Large intestine (tissue), 3 donors: ENCODE results near the gene TTC23. TPM values are rescaled to one million over a fixed set of nuclear protein-coding genes. Genes with fewer than 3 reads are reported as not detected.
"Not testable (repeated sequence)": the region's sequence is repeated elsewhere in the genome, so short reads cannot be mapped to it uniquely, and the experiment has no call there.

Experiments used
- DNase-seq, 2 donors: peaks; one replicate each; pipeline versions ENCODE4 v3.0.0 to v3.0.0-alpha.2; 2013
- H3K27ac ChIP-seq: one replicate; pipeline ENCODE4 v1.5.1; 2013; ENCODE audit warnings: low read length
- H3K27me3 ChIP-seq: 2 replicates; pipeline ENCODE4 v1.6.1; 2013; ENCODE audit warnings: low read length; ENCODE audit not compliant: control insufficient read depth, insufficient read depth
- H3K36me3 ChIP-seq: 2 replicates; pipeline ENCODE4 v1.6.1; 2013; ENCODE audit warnings: low read length; ENCODE audit not compliant: control insufficient read depth, insufficient read depth
- H3K4me1 ChIP-seq: one replicate; pipeline ENCODE4 v1.6.1; 2013; ENCODE audit warnings: low read length; ENCODE audit not compliant: control insufficient read depth, insufficient read depth
- H3K4me3 ChIP-seq: one replicate; pipeline ENCODE4 v1.5.1; 2013; ENCODE audit warnings: low read length
- H3K9me3 ChIP-seq: one replicate; pipeline ENCODE4 v1.6.1; 2013; ENCODE audit warnings: mild to moderate bottlenecking, low read depth, low read length, moderate library complexity; ENCODE audit not compliant: control insufficient read depth
- WGBS: methylation state at CpG from one replicate; pipeline ENCODE4 v1.1.5; 2013; ENCODE audit warnings: low lambda C conversion rate; ENCODE audit not compliant: insufficient coverage; 5-methylcytosine and 5-hydroxymethylcytosine counted together
- polyA plus RNA-seq: library from polyadenylated mRNA; unstranded; fragments of 120-200 nt; gene quantifications from one replicate; pipeline ENCODE4 v1.2.1, GENCODE V29; 2013

The TTC23 gene
- polyA plus RNA-seq, 1 donor, result 16.3 TPM

DNA sequence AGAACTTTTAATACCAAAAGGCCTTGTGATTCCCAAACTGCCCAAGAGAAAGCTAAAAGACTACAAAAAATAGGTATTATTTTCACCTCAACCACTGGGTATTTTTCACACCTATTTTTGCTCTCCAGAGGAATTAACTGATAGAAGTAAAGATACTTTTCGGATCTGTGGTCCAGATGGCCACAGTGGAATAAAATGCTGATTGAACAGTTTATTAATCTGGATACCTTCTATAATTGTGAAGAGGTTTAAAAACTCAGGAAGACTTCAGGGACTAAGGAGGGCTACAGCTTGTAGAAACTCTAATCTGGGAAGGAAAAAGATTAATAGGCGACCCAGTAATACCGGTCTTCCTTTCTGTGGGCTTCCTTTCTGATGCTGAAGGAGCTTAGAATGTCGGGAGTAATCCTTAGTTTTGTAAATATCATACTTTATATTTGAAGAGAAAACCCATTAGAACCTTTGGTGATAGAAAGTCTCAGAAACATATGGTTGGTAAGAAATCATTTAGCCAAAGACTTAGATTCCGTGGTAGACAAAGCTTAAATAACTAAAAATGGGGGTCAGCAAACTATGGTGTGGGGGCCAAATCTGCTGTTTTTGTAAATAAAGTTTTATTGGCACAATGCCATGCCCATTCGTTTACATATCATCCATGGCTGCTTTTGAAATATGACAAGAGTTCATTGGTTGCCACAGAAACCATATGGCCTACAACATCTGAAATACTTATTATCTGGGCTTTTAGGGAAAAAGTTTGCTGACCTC, 47.8 kb downstream of the TTC23 start:
- H3K4me3 ChIP-seq, result no peak overlapping the region

DNA sequence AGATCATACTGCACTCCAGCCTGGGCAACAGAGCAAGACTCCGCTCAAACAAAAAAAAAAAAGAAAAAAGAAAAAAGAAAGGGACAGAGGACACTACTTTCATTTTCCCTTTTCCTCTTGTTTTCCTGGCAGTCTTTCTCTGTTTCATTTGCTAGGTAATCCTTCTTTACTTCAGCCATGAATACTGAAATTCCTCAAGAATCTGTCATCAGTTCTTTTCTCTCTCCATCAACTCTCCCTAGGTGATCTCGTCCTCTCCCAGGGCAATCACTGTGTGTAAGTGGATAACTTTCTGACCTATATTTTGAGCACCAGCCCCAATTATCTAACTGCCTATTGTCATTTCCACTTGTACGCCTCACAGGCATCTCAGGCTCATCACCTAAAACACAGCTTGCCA, 51.5 kb downstream of the TTC23 start:
- H3K4me3 ChIP-seq, result no peak overlapping the region
- DNase-seq, result no peak
- H3K9me3 ChIP-seq, result no peaks in the 10 kb centered on the region
- no peaks in the 10 kb centered on the region for H3K4me1 ChIP-seq
- peaks cover 30% of the 10 kb centered on the region for H3K36me3 ChIP-seq
- H3K27me3 ChIP-seq, result no peaks in the 10 kb centered on the region
- no peak overlapping the region for H3K27ac ChIP-seq
- WGBS, result no CpG with 5 or more reads among the region's 3 CpGs

More for the DNA sequence above, 47.8 kb downstream of the TTC23 start:
- 80% methylated on average over 2 of the region's 6 CpGs for WGBS
- Histone ChIP-seq H3K27ac (no peak overlapping the region), H3K36me3 (peaks cover 22% of the 10 kb centered on the region), H3K9me3 (no peaks in the 10 kb centered on the region), H3K27me3 (no peaks in the 10 kb centered on the region), H3K4me1 (no peaks in the 10 kb centered on the region)
- no peak for DNase-seq

DNA sequence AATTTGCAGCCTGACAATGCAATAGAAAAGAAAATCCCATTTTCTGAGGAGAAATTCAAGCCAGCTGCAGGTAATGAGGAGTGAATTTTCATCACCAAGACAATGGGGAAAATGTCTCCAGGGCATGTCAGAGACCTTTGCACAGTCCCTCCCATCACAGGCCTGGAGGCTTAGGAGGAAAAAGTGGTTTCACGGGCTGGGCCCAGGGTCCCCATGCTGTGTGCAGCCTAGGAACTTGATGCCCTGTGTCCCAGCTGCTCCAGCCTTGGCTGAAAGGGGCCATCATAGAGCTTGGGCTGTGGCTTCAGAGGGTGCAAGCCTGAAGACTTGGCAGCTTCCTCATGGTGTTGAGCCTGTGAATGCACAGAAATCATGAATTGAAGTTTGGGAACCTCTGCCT, 57.2 kb downstream of the TTC23 start:
- WGBS, result no CpG with 5 or more reads among the region's 1 CpG
- H3K27me3 ChIP-seq, DNase-seq, H3K9me3 ChIP-seq, H3K4me3 ChIP-seq, H3K27ac ChIP-seq, H3K4me1 ChIP-seq: not testable (repeated sequence)
- H3K36me3 ChIP-seq, result peaks cover 20% of the 10 kb centered on the region

DNA sequence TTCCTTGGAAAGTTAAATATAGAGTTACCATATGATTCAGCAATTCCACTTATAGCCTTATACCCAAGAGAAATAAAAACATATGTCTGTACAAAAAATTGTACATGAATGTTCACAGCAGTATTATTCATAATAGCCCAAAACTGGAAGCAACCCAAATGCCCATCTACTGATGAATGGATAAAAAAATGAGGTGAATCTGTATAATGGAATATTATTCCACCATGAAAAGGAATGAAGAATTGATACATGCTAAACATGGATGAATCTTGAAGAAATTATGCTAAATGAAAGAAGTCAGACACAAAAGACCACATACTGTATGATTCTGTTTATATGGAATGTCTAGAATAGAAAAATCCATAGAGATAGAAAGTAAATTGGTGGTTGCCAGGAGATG, 61.4 kb downstream of the TTC23 start:
- Histone ChIP-seq H3K9me3 (no peaks in the 10 kb centered on the region), H3K4me1 (no peaks in the 10 kb centered on the region), H3K27ac (no peak overlapping the region), H3K4me3 (no peak overlapping the region), H3K36me3 (peaks cover 17% of the 10 kb centered on the region), H3K27me3 (no peaks in the 10 kb centered on the region)
- no peak for DNase-seq

DNA sequence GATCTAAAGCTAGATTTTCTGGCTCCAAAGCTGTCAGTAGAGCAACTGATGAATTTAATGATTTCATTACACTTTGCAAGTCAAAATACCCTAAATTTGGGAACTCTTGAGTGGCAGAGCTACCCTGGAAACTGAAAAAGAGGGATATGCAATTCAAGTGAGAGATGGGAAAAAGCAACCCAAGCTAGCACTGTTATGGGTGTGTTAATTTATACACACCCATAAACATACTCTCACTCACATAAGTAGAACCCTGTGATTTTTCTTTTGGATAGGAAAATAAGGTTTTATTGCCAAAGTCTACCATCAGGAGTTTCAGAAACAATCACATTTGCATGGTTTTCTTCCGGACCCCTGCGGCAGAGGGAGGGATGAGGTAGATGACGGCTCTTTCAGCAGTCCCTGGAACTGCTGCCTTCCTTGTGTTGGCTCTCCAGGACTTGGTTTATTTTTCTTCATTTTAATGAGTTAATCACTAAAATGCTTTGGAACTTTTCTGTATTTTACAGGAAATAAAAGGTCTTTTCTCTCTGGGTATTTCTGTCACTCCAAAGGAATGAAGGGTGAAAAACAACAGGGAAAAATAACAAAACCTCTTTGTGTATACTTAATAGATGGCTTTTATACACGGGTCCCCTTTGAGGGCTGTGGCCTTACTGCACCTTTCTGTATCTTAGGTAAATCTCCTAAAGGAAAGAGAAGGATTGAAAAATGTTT, 63.8 kb downstream of the TTC23 start:
- no peaks in the 10 kb centered on the region for H3K9me3 ChIP-seq
- DNase-seq, result no peak
- 60% methylated on average over 2 of the region's 4 CpGs for WGBS
- H3K4me3 ChIP-seq, result no peak overlapping the region
- H3K27ac ChIP-seq, result no peak overlapping the region
- H3K36me3 ChIP-seq, result peaks cover 8% of the 10 kb centered on the region
- no peaks in the 10 kb centered on the region for H3K27me3 ChIP-seq
- H3K4me1 ChIP-seq, result no peaks in the 10 kb centered on the region

DNA sequence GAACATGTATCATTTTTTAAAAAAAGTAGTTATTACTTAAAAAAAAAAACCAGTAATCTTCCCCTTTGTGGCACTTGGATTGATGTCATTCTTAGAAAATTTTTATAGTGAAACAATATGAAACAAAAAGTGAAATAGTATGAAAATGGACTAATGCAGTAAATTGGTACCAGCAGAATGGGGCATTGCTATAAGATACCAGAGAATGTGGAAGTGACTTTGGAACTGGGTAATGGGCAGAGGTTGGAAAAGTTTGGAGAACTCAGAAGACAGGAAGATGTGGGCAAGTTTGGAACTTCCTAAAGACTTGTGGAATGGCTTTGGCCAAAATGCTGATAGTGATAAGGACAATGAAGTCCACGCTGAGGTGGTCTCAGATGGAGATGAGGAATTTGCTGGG, 66.6 kb downstream of the TTC23 start:
- H3K4me3 ChIP-seq, result no peak overlapping the region
- H3K4me1 ChIP-seq, result no peaks in the 10 kb centered on the region
- no peak overlapping the region for H3K27ac ChIP-seq
- DNase-seq, result no peak
- H3K36me3 ChIP-seq, result peaks cover 7% of the 10 kb centered on the region
- H3K9me3 ChIP-seq, result no peaks in the 10 kb centered on the region
- whole genome bisulfite sequencing, result no CpG with 5 or more reads among the region's 1 CpG
- no peaks in the 10 kb centered on the region for H3K27me3 ChIP-seq

DNA sequence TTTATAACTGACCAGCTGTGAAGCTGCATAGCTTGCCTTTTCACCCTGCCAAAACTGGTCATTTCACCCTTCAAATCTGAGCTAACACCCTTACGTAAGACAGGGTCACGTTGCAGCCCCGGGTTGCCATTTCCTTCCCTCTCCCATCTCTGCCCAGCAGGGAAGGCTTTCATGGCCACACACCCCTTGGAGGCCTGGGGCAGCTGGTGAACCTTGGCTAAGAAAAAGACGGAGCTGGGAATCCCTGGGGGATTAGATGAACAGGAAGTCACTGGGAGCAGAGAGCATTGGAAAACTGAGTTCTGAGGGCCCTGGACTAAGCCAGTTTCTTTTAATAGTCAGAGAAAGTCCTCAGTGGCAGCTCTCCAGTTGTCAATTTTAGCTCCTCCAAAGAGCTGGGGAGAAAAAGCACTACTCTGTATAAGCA, 67.8 kb downstream of the TTC23 start:
- Histone ChIP-seq H3K36me3 (peaks cover 7% of the 10 kb centered on the region), H3K9me3 (no peaks in the 10 kb centered on the region), H3K4me3 (no peak overlapping the region), H3K27ac (no peak overlapping the region), H3K27me3 (no peaks in the 10 kb centered on the region), H3K4me1 (no peaks in the 10 kb centered on the region)
- no CpG with 5 or more reads among the region's 4 CpGs for WGBS
- no peak for DNase-seq

DNA sequence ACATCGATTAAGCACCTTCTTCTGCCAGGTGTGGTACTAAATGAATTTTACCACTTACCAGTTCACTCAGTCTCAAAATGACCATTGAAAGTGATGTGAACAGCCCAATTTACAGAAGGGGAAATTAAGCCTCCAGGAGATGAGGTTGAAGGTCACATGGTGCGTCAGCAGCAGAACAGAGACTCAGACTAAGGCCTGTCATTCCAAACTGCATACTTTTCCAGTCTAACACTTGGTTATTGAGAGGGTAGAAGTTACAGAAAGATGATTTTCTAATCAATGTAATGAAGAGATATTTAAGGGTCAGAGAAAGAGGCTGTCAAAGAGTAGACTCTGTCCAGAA, 68.4 kb downstream of the TTC23 start:
- no peak for DNase-seq
- Histone ChIP-seq H3K36me3 (peaks cover 7% of the 10 kb centered on the region), H3K4me3 (no peak overlapping the region), H3K27ac (no peak overlapping the region), H3K4me1 (no peaks in the 10 kb centered on the region), H3K9me3 (no peaks in the 10 kb centered on the region), H3K27me3 (no peaks in the 10 kb centered on the region)
- no CpG with 5 or more reads among the region's 2 CpGs for WGBS

DNA sequence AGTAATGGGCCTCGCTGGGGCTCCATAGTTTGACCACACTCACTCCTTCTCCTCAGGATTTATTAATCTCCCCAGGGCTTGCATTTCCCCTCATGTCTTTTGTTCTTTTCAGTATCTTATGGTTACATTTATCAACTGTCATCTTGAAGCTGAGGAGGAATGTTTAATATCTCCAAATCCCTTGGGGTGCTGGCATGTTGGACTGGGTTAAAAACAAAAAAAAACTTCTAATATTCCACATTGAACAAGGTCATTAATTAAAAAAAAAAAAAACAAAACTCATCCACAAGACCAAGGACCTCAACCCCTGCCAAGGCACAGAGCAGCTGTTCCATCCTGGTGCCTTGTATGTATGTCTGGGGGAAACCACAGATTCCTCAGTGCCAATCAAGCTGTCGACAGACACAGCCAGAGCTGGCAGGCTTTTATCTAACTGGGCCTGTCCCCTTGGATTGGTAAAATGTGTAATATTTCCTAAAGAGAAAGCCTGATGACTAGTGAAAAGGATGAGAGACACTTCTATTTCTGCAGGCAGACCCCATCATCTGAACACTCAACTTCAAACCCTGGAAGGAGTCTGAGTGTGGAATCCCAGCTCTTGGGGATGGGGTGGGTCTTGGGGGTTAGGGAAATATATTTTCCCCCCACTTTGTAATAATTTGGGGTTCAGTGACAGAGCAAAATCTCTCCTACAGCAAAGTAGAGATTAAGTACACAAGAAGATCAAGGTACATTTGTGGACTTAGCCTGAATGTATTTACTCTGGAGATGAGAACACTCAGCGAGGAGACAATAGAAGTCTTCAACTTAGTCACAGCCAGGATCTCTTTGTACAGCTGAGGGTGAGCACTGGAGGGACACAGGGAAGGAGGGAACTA, 69.1 kb downstream of the TTC23 start:
- no peaks in the 10 kb centered on the region for H3K4me1 ChIP-seq
- H3K9me3 ChIP-seq, result no peaks in the 10 kb centered on the region
- no peak for DNase-seq
- WGBS, result no CpG with 5 or more reads among the region's 3 CpGs
- H3K27me3 ChIP-seq, result no peaks in the 10 kb centered on the region
- H3K27ac ChIP-seq, result no peak overlapping the region
- peaks cover 5% of the 10 kb centered on the region for H3K36me3 ChIP-seq
- H3K4me3 ChIP-seq, result no peak overlapping the region

DNA sequence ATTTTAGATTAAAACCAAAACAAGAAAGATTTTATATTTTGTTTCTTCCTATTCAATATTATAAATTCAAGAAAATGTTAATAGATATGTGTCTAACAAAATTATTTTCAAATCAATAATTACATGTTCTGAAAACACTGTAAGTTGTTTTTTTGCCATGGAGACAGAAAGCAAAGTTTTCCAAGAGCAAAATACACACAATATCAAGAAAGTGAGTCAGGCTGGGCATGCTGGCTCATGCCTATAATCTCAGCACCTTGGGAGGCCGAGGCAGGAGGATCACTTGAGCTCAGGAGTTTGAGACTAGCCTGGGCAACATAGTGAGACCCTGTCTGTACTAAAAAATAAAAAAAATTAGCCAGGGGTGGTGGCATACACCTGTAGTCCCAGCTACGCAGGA, 71.7 kb downstream of the TTC23 start:
- Histone ChIP-seq H3K9me3 (no peaks in the 10 kb centered on the region), H3K36me3 (peaks cover 22% of the 10 kb centered on the region), H3K27me3 (no peaks in the 10 kb centered on the region), H3K27ac (no peak overlapping the region), H3K4me1 (no peaks in the 10 kb centered on the region), H3K4me3 (no peak overlapping the region)
- no peak for DNase-seq
- no CpG with 5 or more reads among the region's 2 CpGs for WGBS
